OCI-LY7 (cell line): ENCODE results near the gene RLF. TPM values are rescaled to one million over a fixed set of nuclear protein-coding genes. Genes with fewer than 3 reads are reported as not detected.

Experiments
- BruUV-seq: library from RNA; stranded (reverse); fragments of 400-500 nt; replicated peaks from 2 replicates; lab custom pipeline; 2021; lab: Mats Ljungman, UMichigan
- CTCF ChIA-PET: fragments of 300-600 bp; sonication (Branson Sonifier 250); formaldehyde crosslinking; loops from one replicate; lab custom pipeline; 2022; ENCODE audit warnings: antibody characterized with exemption; ENCODE audit not compliant: unreplicated experiment; lab: Charles Lee
- POLR2A ChIA-PET: fragments of 300-600 bp; sonication (Branson Sonifier 250); formaldehyde crosslinking; loops from one replicate; lab custom pipeline; 2022; ENCODE audit warnings: antibody characterized with exemption; lab: Charles Lee
- DNase-seq: peaks from one replicate; pipeline ENCODE4 v3.0.0-alpha.2; 2015; ENCODE audit warnings: low spot score
- H2AFZ ChIP-seq: fragments of 200-600 bp; sonication (generic), shearing (Covaris generic); 2 replicates; pipeline ENCODE4 v1.6.1; 2014; ENCODE audit warnings: mild to moderate bottlenecking, antibody characterized with exemption, low read length, moderate library complexity
- H3K27ac ChIP-seq: fragments of 200-600 bp; sonication (generic); 2 replicates; pipeline ENCODE4 v1.5.1; 2014; ENCODE audit warnings: mixed run types, low read depth, mild to moderate bottlenecking, moderate library complexity, low read length, inconsistent platforms; ENCODE audit not compliant: poor library complexity, severe bottlenecking
- H3K36me3 ChIP-seq: fragments of 200-600 bp; sonication (generic); 2 replicates; pipeline ENCODE4 v1.6.1; 2014; ENCODE audit warnings: mild to moderate bottlenecking, antibody characterized with exemption, low read length, moderate library complexity, mixed read lengths; ENCODE audit not compliant: insufficient read depth
- H3K4me1 ChIP-seq: fragments of 200-600 bp; sonication (generic); 2 replicates; pipeline ENCODE4 v1.5.1; 2014; ENCODE audit warnings: mild to moderate bottlenecking, low read length; ENCODE audit not compliant: insufficient read depth, poor library complexity, severe bottlenecking
- H3K4me2 ChIP-seq: fragments of 200-600 bp; sonication (generic); 2 replicates; pipeline ENCODE4 v1.6.1; 2014; ENCODE audit warnings: mild to moderate bottlenecking, low read length
- H3K4me3 ChIP-seq: fragments of 200-600 bp; sonication (generic); 2 replicates; pipeline ENCODE4 v1.5.1; 2014; ENCODE audit warnings: mild to moderate bottlenecking, low read depth, low read length; ENCODE audit not compliant: poor library complexity, severe bottlenecking
- H3K79me2 ChIP-seq: fragments of 200-600 bp; sonication (generic); 2 replicates; pipeline ENCODE4 v1.6.1; 2016; ENCODE audit warnings: low read depth, mild to moderate bottlenecking, low read length, moderate library complexity, mixed read lengths; ENCODE audit not compliant: insufficient read depth
- H3K9me2 ChIP-seq: fragments of 200-600 bp; sonication (generic); 2 replicates; pipeline ENCODE4 v1.6.1; 2016; ENCODE audit warnings: mild to moderate bottlenecking, low read length, mixed read lengths; ENCODE audit not compliant: insufficient read depth
- H3K9me3 ChIP-seq: fragments of 200-600 bp; sonication (generic); 2 replicates; pipeline ENCODE4 v1.6.1; 2014; ENCODE audit warnings: mild to moderate bottlenecking, mixed run types, low read length, mixed read lengths
- H4K20me1 ChIP-seq: fragments of 200-600 bp; sonication (generic); 2 replicates; pipeline ENCODE4 v1.6.1; 2014; ENCODE audit warnings: mild to moderate bottlenecking, antibody characterized with exemption, low read length, moderate library complexity, mixed read lengths; ENCODE audit not compliant: insufficient read depth
- CTCF ChIP-seq: fragments of 200-600 bp; sonication (generic); conservative IDR thresholded peaks from 2 replicates; pipeline ENCODE4 v1.5.1; 2014; ENCODE audit warnings: mild to moderate bottlenecking, antibody characterized with exemption, low read length, moderate library complexity, mixed read lengths
- EZH2phosphoT487 ChIP-seq: fragments of 200-600 bp; sonication (generic); IDR thresholded peaks from 2 replicates; pipeline ENCODE4 v1.6.1; 2018; ENCODE audit warnings: low read depth, borderline replicate concordance, mild to moderate bottlenecking, mixed run types, antibody characterized with exemption, low read length, moderate library complexity, mixed read lengths
- intact Hi-C: fragments of 100-400 bp; cut with micrococcal nuclease; formaldehyde crosslinking; loops from one replicate; pipeline ENCODE4 v1.10.0; 2022; ENCODE audit not compliant: unreplicated experiment
- total RNA-seq, 2 experiments: library from RNA; depleted of rRNA in 1 of 2; stranded (reverse); fragments of >200 nt in 1 of 2; shearing (Covaris generic) in 1 of 2; gene quantifications; 2 replicates each; pipeline ENCODE4 v1.2.3, GENCODE V29; 2014 to 2022

Gene RLF
- total RNA-seq, 2 experiments from 2014 or later: 16.9 to 22.5 TPM

GRCh38 chr1:40221977-40222772 lies 61.0 kb downstream of the RLF start:
- POLR2A ChIA-PET: interaction anchor here (0.7 to 1.4 kb wide), 4 partner anchors 10 to 22 kb away, joined by 3 to 8 read pairs (median 4); no protein-coding TSS in a partner anchor

GRCh38 chr1:40224040-40224439 lies 62.9 kb downstream of the RLF start:
- no peak overlapping the region for H2AFZ ChIP-seq
- H3K27ac ChIP-seq: no peak overlapping the region
- peak; percentile 13 for DNase-seq
- ChIA-PET POLR2A (interaction anchor here (0.6 to 1.5 kb wide), 12 partner anchors 8 to 829 kb away, joined by 3 to 6 read pairs (median 4); partner anchors contain the start of gene ZFP69B), CTCF (interaction anchor here (0.5 kb wide), 1 partner anchor 463 kb away, joined by 10 read pairs; no protein-coding TSS in a partner anchor)
- H3K79me2 ChIP-seq: no peaks in the 10 kb centered on the region
- peaks cover 39% of the 10 kb centered on the region for H3K4me1 ChIP-seq
- H3K9me3 ChIP-seq: no peaks in the 10 kb centered on the region
- no TSS peak for BruUV-seq
- TF ChIP-seq CTCF: no peak
- no peak for TF ChIP-seq EZH2phosphoT487
- intact Hi-C loops: no loop called here
- H3K4me3 ChIP-seq: no peak overlapping the region
- no peaks in the 10 kb centered on the region for H3K9me2 ChIP-seq
- H3K4me2 ChIP-seq: peak overlapping the region; percentile 20
- no peaks in the 10 kb centered on the region for H4K20me1 ChIP-seq
- H3K36me3 ChIP-seq: peaks cover 46% of the 10 kb centered on the region

More at GRCh38 chr1:40221977-40222772, 61.0 kb downstream of the RLF start:
- H3K9me3 ChIP-seq: no peaks in the 10 kb centered on the region
- TF ChIP-seq CTCF: no peak
- TF ChIP-seq EZH2phosphoT487: no peak
- no peak overlapping the region for H3K4me3 ChIP-seq
- H3K9me2 ChIP-seq: no peaks in the 10 kb centered on the region
- H3K79me2 ChIP-seq: no peaks in the 10 kb centered on the region
- no peak overlapping the region for H2AFZ ChIP-seq
- CTCF ChIA-PET: no interaction called here
- no peaks in the 10 kb centered on the region for H4K20me1 ChIP-seq
- intact Hi-C loops: no loop called here
- H3K4me2 ChIP-seq: no peak overlapping the region
- BruUV-seq: no TSS peak
- peaks cover 49% of the 10 kb centered on the region for H3K36me3 ChIP-seq
- no peak for DNase-seq
- H3K27ac ChIP-seq: no peak overlapping the region
- H3K4me1 ChIP-seq: peaks cover 39% of the 10 kb centered on the region

- Histone ChIP-seq H3K27ac (no peak overlapping the region), H3K4me3 (no peak overlapping the region), H3K9me2 (no peaks in the 10 kb centered on the region), H4K20me1 (no peaks in the 10 kb centered on the region), H2AFZ (no peak overlapping the region), H3K36me3 (peaks cover 51% of the 10 kb centered on the region), H3K4me2 (no peak overlapping the region), H3K79me2 (0 out of 2 replicates have a peak, but pooled peaks cover under 1% of the 10 kb centered on the region), H3K4me1 (peaks cover 35% of the 10 kb centered on the region), H3K9me3 (no peaks in the 10 kb centered on the region)
- TF ChIP-seq EZH2phosphoT487 (no peak), CTCF (no peak)
- CTCF ChIA-PET: interaction anchor here (0.9 kb wide), 1 partner anchor 64 kb away, joined by 3 read pairs; no protein-coding TSS in a partner anchor
- BruUV-seq: no TSS peak
- POLR2A ChIA-PET: interaction anchor here (0.6 to 1.0 kb wide), 5 partner anchors 15 to 1236 kb away, joined by 3 read pairs; no protein-coding TSS in a partner anchor
- intact Hi-C loops: no loop called here
- DNase-seq: no peak
Observed at GRCh38 chr1:40226192-40226591, 65.0 kb downstream of the RLF start.
